Astrocyte (in vitro differentiated cells and primary cell): ENCODE data around the gene BBOX1.

Experiments
- CTCF ChIP-seq: IDR thresholded peaks from 2 replicates; pipeline ENCODE4 v1.5.1; 2011; ENCODE audit warnings: low read depth, mild to moderate bottlenecking, inconsistent platforms, low read length, moderate library complexity; ENCODE audit not compliant: insufficient read depth
- EZH2 ChIP-seq: IDR thresholded peaks from 2 replicates; pipeline ENCODE4 v1.6.1; 2012; ENCODE audit warnings: mild to moderate bottlenecking, low read length, inconsistent platforms; ENCODE audit not compliant: insufficient read depth

DNA sequence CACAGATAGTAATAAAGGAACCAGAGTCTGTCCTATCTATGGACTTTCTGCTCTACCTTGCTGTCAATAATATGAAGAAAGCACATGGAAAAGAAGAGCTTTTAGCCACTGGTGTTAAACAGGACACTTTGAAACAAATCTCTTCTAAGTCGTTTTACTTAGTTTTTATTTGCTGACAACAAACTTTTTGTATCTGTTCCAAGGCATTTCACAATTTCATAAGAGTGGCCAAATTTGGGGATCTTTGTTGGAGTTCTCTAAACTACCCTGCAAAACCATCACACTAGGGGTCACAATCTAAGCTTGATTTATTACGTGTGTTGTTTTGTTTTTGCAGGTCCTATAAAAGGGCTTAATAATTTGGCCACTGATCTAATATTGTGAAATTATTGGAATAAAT is 54.4 kb downstream of the BBOX1 start:
- TF ChIP-seq CTCF, result no peak
- no peak for TF ChIP-seq EZH2
